GM13977 (cell line): ENCODE results near the gene CFAP97D1.

Experiments used
- DNase-seq: peaks from one replicate; pipeline ENCODE4 v3.0.0; 2012; ENCODE audit warnings: low spot score
- CTCF ChIP-seq: IDR thresholded peaks from 2 replicates; pipeline ENCODE4 v1.5.1; 2012; ENCODE audit warnings: mild to moderate bottlenecking, control low read depth; ENCODE audit not compliant: insufficient read depth; ENCODE audit errors: extremely low read depth, missing control alignments
- in situ Hi-C: fragments of 300-500 bp; cut with MboI; formaldehyde crosslinking; loops from one replicate; pipeline ENCODE4 v1.12.0; 2022; ENCODE audit warnings: low sequenced_read_pairs, low pct_unique_long_range_greater_than_20kb, mixed read lengths, inconsistent platforms; ENCODE audit not compliant: unreplicated experiment

CFAP97D1 gene

GRCh38 chr17:43834106-43834505, 53.9 kb downstream of the CFAP97D1 start:
- no peak for DNase-seq
- no peak for TF ChIP-seq CTCF
- in situ Hi-C loops, result no loop called here
